ENCODE measurements around the gene UNC93B1. TPM values are rescaled to one million over a fixed set of nuclear protein-coding genes. Genes with fewer than 3 reads are reported as not detected.
"Not testable (repeated sequence)": the region's sequence is repeated elsewhere in the genome, so short reads cannot be mapped to it uniquely, and the experiment has no call there.

The UNC93B1 gene
- total RNA-seq, 1 donor from 2014 or later: 15.5 TPM

DNA sequence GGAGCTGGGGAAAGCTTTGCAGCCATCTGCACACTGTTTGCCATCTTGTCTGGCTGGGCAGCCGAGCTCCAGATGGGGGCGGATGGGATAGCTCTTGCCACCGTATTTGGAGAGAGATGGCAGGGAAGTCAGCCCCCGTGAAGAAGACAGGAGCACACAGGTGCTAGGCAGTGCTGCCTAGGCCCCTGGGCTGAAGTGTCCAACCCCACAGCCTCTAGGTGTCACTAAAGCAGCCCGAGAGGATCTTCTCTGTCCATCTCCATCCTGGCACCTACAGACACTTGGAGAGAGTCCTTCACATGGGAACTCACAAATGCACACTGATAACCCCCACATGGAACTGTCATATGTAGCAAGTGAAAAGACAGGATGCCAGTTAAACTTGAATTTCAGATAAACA, 60.5 kb downstream of the UNC93B1 start:
- not testable (repeated sequence) for DNase-seq (ENCODE audit: low read depth in 2 of 2)

Other genes starting within 250 kb of the UNC93B1 start
- gene ALDH3B1, start 6.2 kb upstream of the UNC93B1 start, total RNA-seq: 1.0 and 1.3 TPM in 2 replicates
- 96.3 and 121 TPM in 2 replicates for gene NDUFS8, start 26.6 kb upstream of the UNC93B1 start, total RNA-seq
- 40.1 and 65.4 TPM in 2 replicates for gene TCIRG1, start 34.9 kb upstream of the UNC93B1 start, total RNA-seq
- 22.0 and 37.0 TPM in 2 replicates for gene CHKA, start 117.3 kb upstream of the UNC93B1 start, total RNA-seq
- gene KMT5B, start 209.2 kb upstream of the UNC93B1 start, total RNA-seq: 16.3 and 20.5 TPM in 2 replicates

Data from dermis microvascular lymphatic vessel endothelial cell (primary cell).